ENCODE measurements around the gene UQCR10. TPM values are rescaled to one million over a fixed set of nuclear protein-coding genes. Genes with fewer than 3 reads are reported as not detected.
"Not testable (repeated sequence)": the region's sequence is repeated elsewhere in the genome, so short reads cannot be mapped to it uniquely, and the experiment has no call there.

Gene UQCR10
- total RNA-seq, 4 donors from 2014 or later = 20.6 to 134 (median 70.8) TPM

GRCh38 chr22:29750029-29750428 is 17.1 kb upstream of the UQCR10 start:
- no peak for TF ChIP-seq POLR2A (IDR thresholded peaks at IDR 0.05)
- no peak for TF ChIP-seq CTCF (IDR thresholded peaks at IDR 0.05)
- Histone ChIP-seq H3K27ac (no peak overlapping the region), H3K4me3 (replicated peaks in 1 of 3) (no peak overlapping the region), H3K36me3 (peaks cover 0 to 16% of the 10 kb centered on the region in 2 donors), H3K4me1 (peaks cover 0 to 3% of the 10 kb centered on the region in 2 donors), H3K9me3 (no peaks in the 10 kb centered on the region), H3K27me3 (no peaks in the 10 kb centered on the region)
- 92 to 97% methylated on average over 3 of the region's 3 CpGs for WGBS, 2 donors
- intact Hi-C loops (cut with DNase I) = no loop called here
- DNase-seq = no peak

GRCh38 chr22:29750559-29751538 is 16.3 kb upstream of the UQCR10 start:
- Histone ChIP-seq H3K36me3 (peaks cover 0 to 16% of the 10 kb centered on the region in 2 donors), H3K4me3 (replicated peaks in 1 of 3) (no peak overlapping the region), H3K4me1 (no peaks in the 10 kb centered on the region), H3K27me3 (no peaks in the 10 kb centered on the region), H3K9me3 (no peaks in the 10 kb centered on the region), H3K27ac (no peak overlapping the region)
- WGBS, 2 donors = 82 to 86% methylated on average over 11 of the region's 11 CpGs
- peak in 1 of 2 donors; percentile 10 for DNase-seq
- intact Hi-C loops (cut with DNase I) = no loop called here
- TF ChIP-seq POLR2A (IDR thresholded peaks at IDR 0.05) = no peak
- TF ChIP-seq CTCF (IDR thresholded peaks at IDR 0.05) = no peak

GRCh38 chr22:29751669-29752068 is 15.5 kb upstream of the UQCR10 start:
- Histone ChIP-seq H3K27ac (no peak overlapping the region), H3K27me3 (no peaks in the 10 kb centered on the region), H3K4me1 (no peaks in the 10 kb centered on the region), H3K36me3 (peaks cover 0 to 14% of the 10 kb centered on the region in 2 donors), H3K4me3 (replicated peaks in 1 of 3) (no peak overlapping the region), H3K9me3 (no peaks in the 10 kb centered on the region)
- intact Hi-C loops (cut with DNase I) = no loop called here
- 100% methylated on average over 2 of the region's 2 CpGs for WGBS, 2 donors
- TF ChIP-seq POLR2A (IDR thresholded peaks at IDR 0.05) (no peak), CTCF (IDR thresholded peaks at IDR 0.05) (no peak)
- no peak for DNase-seq

GRCh38 chr22:29753808-29754657 is 13.1 kb upstream of the UQCR10 start:
- WGBS, 2 donors = 90 to 93% methylated on average over 9 to 14 of the region's 16 CpGs
- H3K27me3 ChIP-seq = no peaks in the 10 kb centered on the region
- no peaks in the 10 kb centered on the region for H3K36me3 ChIP-seq
- intact Hi-C loops (cut with DNase I) = no loop called here
- no peak overlapping the region for H3K4me3 ChIP-seq (replicated peaks in 1 of 3)
- H3K27ac ChIP-seq = no peak overlapping the region
- TF ChIP-seq POLR2A (IDR thresholded peaks at IDR 0.05) (no peak), CTCF (IDR thresholded peaks at IDR 0.05) (no peak)
- no peaks in the 10 kb centered on the region for H3K9me3 ChIP-seq
- no peak for DNase-seq
- H3K4me1 ChIP-seq = no peaks in the 10 kb centered on the region

GRCh38 chr22:29754658-29755395 is 12.3 kb upstream of the UQCR10 start:
- H3K4me3 ChIP-seq (replicated peaks in 1 of 3); intact Hi-C loops (cut with DNase I); H3K27me3 ChIP-seq; H3K27ac ChIP-seq; DNase-seq; H3K36me3 ChIP-seq; H3K4me1 ChIP-seq; H3K9me3 ChIP-seq: not testable (repeated sequence)
- WGBS, 2 donors = 84 to 89% methylated on average over 11 of the region's 11 CpGs

All from thyroid gland (tissue), 4 donors.